ENCODE measurements around the gene C14orf180.

GRCh38 chr14:104532191-104532555 is 47.4 kb upstream of the C14orf180 start:
- TF ChIP-seq CTCF (optimal IDR thresholded peaks at IDR 0.05 in 1 of 3, IDR thresholded peaks at IDR 0.05 in 1 of 3, conservative IDR thresholded peaks at IDR 0.05 in 1 of 3; ENCODE audit: extremely low read depth in 1 of 3, insufficient read depth in 2 of 3, low read length in 3 of 3) (no peak), EZH2 (IDR thresholded peaks at IDR 0.05; ENCODE audit: low read length) (no peak)
